KMS-11 (cell line): ENCODE results near the gene CCDC141.

ENCODE experiments used
- H2AFZ ChIP-seq: fragments of 200-600 bp; sonication (generic); 2 replicates; pipeline ENCODE4 v1.6.1; 2016; ENCODE audit warnings: antibody characterized with exemption, mixed run types, low read depth
- H3K27ac ChIP-seq: fragments of 200-600 bp; sonication (generic); 2 replicates; pipeline ENCODE4 v1.6.1; 2016; ENCODE audit warnings: mild to moderate bottlenecking, mixed run types
- H3K27me3 ChIP-seq: fragments of 200-600 bp; sonication (generic); 2 replicates; pipeline ENCODE4 v1.6.1; 2017; ENCODE audit warnings: mild to moderate bottlenecking, low read depth, mixed run types, moderate library complexity; ENCODE audit not compliant: insufficient read depth
- H3K36me3 ChIP-seq: fragments of 200-600 bp; sonication (generic); 2 replicates; pipeline ENCODE4 v1.6.1; 2017; ENCODE audit warnings: mild to moderate bottlenecking, mixed run types; ENCODE audit not compliant: insufficient read depth
- H3K4me1 ChIP-seq: fragments of 200-600 bp; sonication (generic); 2 replicates; pipeline ENCODE4 v1.6.1; 2016; ENCODE audit warnings: mild to moderate bottlenecking, low read depth, mixed run types; ENCODE audit not compliant: poor library complexity, severe bottlenecking
- H3K4me2 ChIP-seq: fragments of 200-600 bp; sonication (generic); 2 replicates; pipeline ENCODE4 v1.7.0; 2016; ENCODE audit warnings: mild to moderate bottlenecking, mixed run types
- H3K4me3 ChIP-seq: fragments of 200-600 bp; sonication (generic); IDR thresholded peaks from 2 replicates; pipeline ENCODE4 v1.6.1; 2017; ENCODE audit warnings: low read depth, low read length, mixed read lengths; ENCODE audit not compliant: insufficient read depth
- H3K79me2 ChIP-seq: fragments of 200-600 bp; sonication (generic); 2 replicates; pipeline ENCODE4 v1.6.1; 2016; ENCODE audit warnings: low read depth, mixed run types; ENCODE audit not compliant: insufficient read depth
- H3K9ac ChIP-seq: fragments of 200-600 bp; sonication (generic); 2 replicates; pipeline ENCODE4 v1.6.1; 2016; ENCODE audit warnings: mild to moderate bottlenecking, mixed run types
- H4K20me1 ChIP-seq: fragments of 200-600 bp; sonication (generic); 2 replicates; pipeline ENCODE4 v1.6.1; 2016; ENCODE audit warnings: mild to moderate bottlenecking, mixed run types; ENCODE audit not compliant: insufficient read depth
- TF ChIP-seq, protein P1 (sequence below): fragments of 200-600 bp; sonication (generic); conservative IDR thresholded peaks from 2 replicates; pipeline ENCODE4 v1.6.1; 2017; ENCODE audit warnings: low read depth, mild to moderate bottlenecking, antibody characterized with exemption, low read length, moderate library complexity, mixed read lengths

CCDC141 gene

DNA sequence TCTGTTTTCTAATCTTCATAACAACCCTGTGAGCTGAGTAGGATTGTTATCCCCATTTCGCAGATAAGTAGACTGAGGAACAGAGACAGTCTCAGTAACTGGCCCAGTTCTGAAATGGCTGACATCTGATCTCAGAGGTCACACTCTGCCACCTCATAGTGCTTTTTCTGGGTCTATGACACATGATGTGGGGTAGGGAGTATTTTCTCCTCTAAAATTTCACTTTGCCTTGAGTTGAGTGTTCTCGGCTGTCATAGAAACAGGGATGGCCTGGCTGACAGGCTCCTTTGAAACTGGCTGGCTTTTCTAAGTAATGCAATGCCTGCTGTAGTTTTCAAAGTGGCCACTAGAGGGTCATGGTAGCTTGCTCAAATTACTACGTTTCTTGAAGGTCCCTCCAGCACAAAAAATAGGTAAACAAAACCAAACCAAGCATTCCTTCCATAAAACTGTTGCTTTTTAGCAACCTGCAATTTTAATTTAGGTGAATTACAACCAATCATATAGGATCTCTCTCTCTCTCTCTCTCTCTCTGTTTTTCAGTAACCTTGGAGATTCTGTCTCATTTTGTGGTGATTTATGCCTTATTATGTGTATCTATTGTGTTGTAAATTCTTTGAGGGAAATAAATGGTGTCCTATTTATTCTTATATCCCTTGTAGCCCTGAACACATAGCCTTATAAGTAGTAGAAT lies 158.5 kb downstream of the CCDC141 start:
- TF ChIP-seq, protein P1, sequence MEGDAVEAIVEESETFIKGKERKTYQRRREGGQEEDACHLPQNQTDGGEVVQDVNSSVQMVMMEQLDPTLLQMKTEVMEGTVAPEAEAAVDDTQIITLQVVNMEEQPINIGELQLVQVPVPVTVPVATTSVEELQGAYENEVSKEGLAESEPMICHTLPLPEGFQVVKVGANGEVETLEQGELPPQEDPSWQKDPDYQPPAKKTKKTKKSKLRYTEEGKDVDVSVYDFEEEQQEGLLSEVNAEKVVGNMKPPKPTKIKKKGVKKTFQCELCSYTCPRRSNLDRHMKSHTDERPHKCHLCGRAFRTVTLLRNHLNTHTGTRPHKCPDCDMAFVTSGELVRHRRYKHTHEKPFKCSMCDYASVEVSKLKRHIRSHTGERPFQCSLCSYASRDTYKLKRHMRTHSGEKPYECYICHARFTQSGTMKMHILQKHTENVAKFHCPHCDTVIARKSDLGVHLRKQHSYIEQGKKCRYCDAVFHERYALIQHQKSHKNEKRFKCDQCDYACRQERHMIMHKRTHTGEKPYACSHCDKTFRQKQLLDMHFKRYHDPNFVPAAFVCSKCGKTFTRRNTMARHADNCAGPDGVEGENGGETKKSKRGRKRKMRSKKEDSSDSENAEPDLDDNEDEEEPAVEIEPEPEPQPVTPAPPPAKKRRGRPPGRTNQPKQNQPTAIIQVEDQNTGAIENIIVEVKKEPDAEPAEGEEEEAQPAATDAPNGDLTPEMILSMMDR: peak; percentile 99
- Histone ChIP-seq H2AFZ (peak overlapping the region; percentile 42), H3K27me3 (no peaks in the 10 kb centered on the region), H3K4me1 (peaks cover 10% of the 10 kb centered on the region), H3K9ac (no peak overlapping the region), H4K20me1 (no peaks in the 10 kb centered on the region), H3K36me3 (no peaks in the 10 kb centered on the region), H3K4me3 (no peak overlapping the region), H3K27ac (no peak overlapping the region), H3K4me2 (peak overlapping the region; percentile 44; the same call in 1 of the 2 replicates), H3K79me2 (no peaks in the 10 kb centered on the region)

DNA sequence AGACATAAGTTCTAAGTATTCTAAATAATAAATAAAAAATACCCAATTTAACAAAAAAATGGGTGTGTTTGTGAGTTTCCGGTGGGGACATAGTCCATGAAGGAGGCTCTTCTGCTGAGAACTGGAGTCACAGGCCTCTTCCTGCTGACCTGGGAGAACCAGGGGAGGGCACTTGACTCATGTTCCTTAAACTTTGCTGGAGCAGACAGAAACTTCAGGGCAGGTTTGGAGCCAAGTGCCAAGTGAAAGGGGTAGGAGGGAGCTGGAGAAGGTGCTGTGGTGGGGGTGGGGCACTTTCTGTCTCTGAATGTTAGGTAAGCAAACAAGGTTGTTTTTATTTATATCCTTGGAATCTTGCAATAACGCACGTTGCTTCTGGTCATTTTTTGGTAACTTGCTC lies 163.9 kb downstream of the CCDC141 start:
- no peak overlapping the region for H3K27ac ChIP-seq

GRCh38 chr2:178884440-178884839 lies 165.5 kb downstream of the CCDC141 start:
- no peak overlapping the region for H2AFZ ChIP-seq
- no peaks in the 10 kb centered on the region for H4K20me1 ChIP-seq
- no peaks in the 10 kb centered on the region for H3K79me2 ChIP-seq
- H3K9ac ChIP-seq: no peak overlapping the region
- no peak overlapping the region for H3K27ac ChIP-seq
- no peaks in the 10 kb centered on the region for H3K36me3 ChIP-seq
- H3K4me2 ChIP-seq: no peak overlapping the region
- no peaks in the 10 kb centered on the region for H3K27me3 ChIP-seq
- TF ChIP-seq, protein P1: no peak
- H3K4me1 ChIP-seq: no peaks in the 10 kb centered on the region
- H3K4me3 ChIP-seq: no peak overlapping the region

More for the DNA sequence above, 163.9 kb downstream of the CCDC141 start:
- TF ChIP-seq, protein P1: no peak
- no peak overlapping the region for H3K9ac ChIP-seq
- peaks cover under 1% of the 10 kb centered on the region for H3K4me1 ChIP-seq
- no peaks in the 10 kb centered on the region for H4K20me1 ChIP-seq
- H3K4me2 ChIP-seq: no peak overlapping the region
- H3K27me3 ChIP-seq: no peaks in the 10 kb centered on the region
- H3K4me3 ChIP-seq: no peak overlapping the region
- H3K79me2 ChIP-seq: no peaks in the 10 kb centered on the region
- no peak overlapping the region for H2AFZ ChIP-seq
- H3K36me3 ChIP-seq: no peaks in the 10 kb centered on the region

GRCh38 chr2:178882666-178883440 lies 167.1 kb downstream of the CCDC141 start:
- Histone ChIP-seq H3K9ac (no peak overlapping the region), H3K79me2 (no peaks in the 10 kb centered on the region), H2AFZ (no peak overlapping the region), H3K4me2 (no peak overlapping the region), H3K4me3 (no peak overlapping the region), H3K27me3 (no peaks in the 10 kb centered on the region), H3K27ac (no peak overlapping the region), H4K20me1 (no peaks in the 10 kb centered on the region), H3K36me3 (no peaks in the 10 kb centered on the region), H3K4me1 (peaks cover 11% of the 10 kb centered on the region)
- TF ChIP-seq, protein P1: no peak
